Measurements from ENCODE around the gene TIMM21. TPM values are rescaled to one million over a fixed set of nuclear protein-coding genes. Genes with fewer than 3 reads are reported as not detected.

TIMM21 gene, protein sequence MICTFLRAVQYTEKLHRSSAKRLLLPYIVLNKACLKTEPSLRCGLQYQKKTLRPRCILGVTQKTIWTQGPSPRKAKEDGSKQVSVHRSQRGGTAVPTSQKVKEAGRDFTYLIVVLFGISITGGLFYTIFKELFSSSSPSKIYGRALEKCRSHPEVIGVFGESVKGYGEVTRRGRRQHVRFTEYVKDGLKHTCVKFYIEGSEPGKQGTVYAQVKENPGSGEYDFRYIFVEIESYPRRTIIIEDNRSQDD
- total RNA-seq, result 30.2 and 44.2 TPM in 2 replicates

GRCh38 chr18:74147779-74148542, at the start of gene TIMM21, which contains the start of gene FBXO15:
TSS of gene TIMM21 (plus strand) at chr18:74148523. CDS start at chr18:74148809, 286 bp downstream.
TSS of gene FBXO15 (minus strand) at chr18:74147834. CDS start at chr18:74147785, 49 bp downstream.

Other genes with a start within 250 kb of the TIMM21 start
- gene FBXO15, start 689 bp upstream of the TIMM21 start, total RNA-seq, result 1.1 TPM in 1 of 2 replicates, not detected in the other
- gene CYB5A, start 143.4 kb downstream of the TIMM21 start, total RNA-seq, result 155 TPM in 2 replicates
- gene C18orf63, start 167.3 kb downstream of the TIMM21 start, total RNA-seq, result not detected in 2 replicates

All from airway epithelial cell (primary cell).